ENCODE results near the gene MSI2. TPM values are rescaled to one million over a fixed set of nuclear protein-coding genes. Genes with fewer than 3 reads are reported as not detected.

Gene MSI2
- total RNA-seq, 4 donors from 2014 or later, result 19.7 to 35.8 (median 22.4) TPM

DNA sequence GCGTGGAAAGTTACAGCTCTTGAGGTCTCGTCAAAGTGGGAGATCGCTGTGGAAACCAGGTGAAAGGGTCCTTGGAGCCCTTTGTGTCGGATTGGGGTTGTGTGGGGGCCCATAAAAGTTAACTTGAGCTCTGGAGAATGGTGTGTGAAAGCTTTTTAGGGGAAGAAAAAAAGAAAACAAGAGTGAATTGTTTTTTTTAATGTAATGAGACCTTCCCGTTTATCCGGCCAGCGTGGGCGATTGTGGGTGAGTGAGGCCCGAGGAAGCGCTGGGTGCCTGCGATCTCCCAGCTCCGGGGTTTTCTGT, 150.6 kb downstream of the MSI2 start:
- Histone ChIP-seq H3K4me3 (no peak overlapping the region), H3K36me3 (no peaks in the 10 kb centered on the region), H3K27me3 (no peaks in the 10 kb centered on the region), H3K4me1 (no peaks in the 10 kb centered on the region), H3K27ac (peak overlapping the region; percentile 50), H3K9me3 (no peaks in the 10 kb centered on the region)
- no peak for TF ChIP-seq POLR2A (IDR thresholded peaks at IDR 0.05)
- no peak for TF ChIP-seq POLR2AphosphoS5 (IDR thresholded peaks at IDR 0.05)
- TF ChIP-seq, protein P1, sequence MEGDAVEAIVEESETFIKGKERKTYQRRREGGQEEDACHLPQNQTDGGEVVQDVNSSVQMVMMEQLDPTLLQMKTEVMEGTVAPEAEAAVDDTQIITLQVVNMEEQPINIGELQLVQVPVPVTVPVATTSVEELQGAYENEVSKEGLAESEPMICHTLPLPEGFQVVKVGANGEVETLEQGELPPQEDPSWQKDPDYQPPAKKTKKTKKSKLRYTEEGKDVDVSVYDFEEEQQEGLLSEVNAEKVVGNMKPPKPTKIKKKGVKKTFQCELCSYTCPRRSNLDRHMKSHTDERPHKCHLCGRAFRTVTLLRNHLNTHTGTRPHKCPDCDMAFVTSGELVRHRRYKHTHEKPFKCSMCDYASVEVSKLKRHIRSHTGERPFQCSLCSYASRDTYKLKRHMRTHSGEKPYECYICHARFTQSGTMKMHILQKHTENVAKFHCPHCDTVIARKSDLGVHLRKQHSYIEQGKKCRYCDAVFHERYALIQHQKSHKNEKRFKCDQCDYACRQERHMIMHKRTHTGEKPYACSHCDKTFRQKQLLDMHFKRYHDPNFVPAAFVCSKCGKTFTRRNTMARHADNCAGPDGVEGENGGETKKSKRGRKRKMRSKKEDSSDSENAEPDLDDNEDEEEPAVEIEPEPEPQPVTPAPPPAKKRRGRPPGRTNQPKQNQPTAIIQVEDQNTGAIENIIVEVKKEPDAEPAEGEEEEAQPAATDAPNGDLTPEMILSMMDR (IDR thresholded peaks at IDR 0.05), result no peak
- no peak for DNase-seq (ENCODE audit: low spot score in 2 of 2)
- WGBS, result 87% methylated on average over 12 of the region's 12 CpGs

DNA sequence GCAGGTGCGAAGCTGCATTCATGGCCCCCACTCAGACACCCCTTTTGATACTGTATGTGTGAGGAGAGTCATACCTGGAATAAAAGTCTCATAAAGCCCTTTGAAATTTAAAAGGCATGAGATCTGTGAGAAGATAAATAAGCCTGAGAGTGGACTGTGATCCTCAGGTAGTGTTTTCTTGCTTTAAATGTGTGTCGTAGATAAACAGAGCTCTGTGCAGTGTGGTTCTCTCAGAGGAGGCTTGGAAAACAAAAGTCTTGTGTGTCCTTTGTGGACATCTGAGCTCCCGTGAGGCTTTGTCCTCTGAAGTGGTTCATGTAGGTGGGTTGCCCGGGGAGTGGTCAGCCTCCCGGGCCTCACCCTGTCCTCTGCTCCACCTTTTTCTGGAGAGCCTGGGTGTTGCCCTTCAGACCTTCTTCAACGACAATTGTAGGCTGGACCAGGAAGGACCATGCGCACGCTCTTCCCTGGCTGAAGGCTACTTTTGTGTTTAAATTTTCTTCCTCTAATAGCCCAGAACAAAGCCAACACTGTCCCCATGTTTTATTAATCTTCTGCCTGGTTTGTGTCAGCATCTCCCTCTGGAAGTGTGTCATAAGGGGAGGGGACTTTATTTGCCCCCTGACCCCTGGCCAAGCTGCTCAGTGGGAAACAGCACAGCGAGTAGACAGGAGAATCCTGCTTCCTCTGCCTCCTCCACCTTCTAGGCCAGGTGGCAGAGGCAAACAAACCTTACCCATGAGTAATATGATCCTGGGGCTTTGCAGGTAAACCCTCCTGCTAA, 151.2 kb downstream of the MSI2 start:
- Histone ChIP-seq H3K4me1 (no peaks in the 10 kb centered on the region), H3K27ac (peak overlapping the region; percentile 50), H3K27me3 (no peaks in the 10 kb centered on the region), H3K4me3 (no peak overlapping the region), H3K9me3 (no peaks in the 10 kb centered on the region), H3K36me3 (no peaks in the 10 kb centered on the region)
- TF ChIP-seq POLR2AphosphoS5 (IDR thresholded peaks at IDR 0.05) (no peak), EP300 (IDR thresholded peaks at IDR 0.05) (no peak), POLR2A (IDR thresholded peaks at IDR 0.05) (no peak)
- TF ChIP-seq, protein P1 (IDR thresholded peaks at IDR 0.05), result no peak
- WGBS, result 87% methylated on average over 9 of the region's 9 CpGs
- DNase-seq (ENCODE audit: low spot score in 2 of 2), result no peak

DNA sequence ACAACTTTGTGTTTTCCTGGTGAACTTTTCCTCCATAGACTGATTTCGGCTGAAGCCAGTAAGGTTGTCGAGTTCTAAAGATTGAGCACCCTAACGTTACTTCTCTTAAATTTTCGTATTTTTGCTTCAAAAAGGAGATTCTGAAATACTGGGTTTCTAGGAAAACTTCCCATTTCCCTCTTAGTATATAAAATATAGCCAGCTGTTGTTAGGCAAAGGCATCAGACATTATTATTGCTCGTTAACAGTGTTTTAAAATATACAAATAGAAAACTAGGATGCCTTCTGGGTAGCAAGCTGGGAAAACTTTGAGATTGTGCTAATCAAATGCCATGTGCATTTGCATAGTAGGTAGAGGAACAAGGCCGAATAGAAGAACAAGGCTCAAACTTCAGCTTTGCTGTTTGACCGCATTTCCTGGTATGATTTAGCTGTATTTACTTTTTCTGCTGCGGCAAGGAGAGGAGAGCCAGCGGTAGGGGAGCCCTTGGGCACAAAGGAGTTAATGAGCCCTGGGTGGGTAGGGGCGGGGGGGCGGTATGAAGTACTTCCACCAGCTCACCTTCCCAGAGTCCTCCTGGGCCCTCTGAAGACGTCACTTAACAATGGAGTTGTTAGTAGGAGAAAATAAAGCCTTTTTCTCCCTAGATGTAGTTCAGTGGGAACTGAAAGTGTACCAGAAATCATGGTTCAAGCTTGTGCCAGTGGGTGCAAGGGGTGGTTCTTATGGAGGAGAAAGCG, 151.9 kb downstream of the MSI2 start:
- H3K27me3 ChIP-seq, result no peaks in the 10 kb centered on the region
- H3K4me1 ChIP-seq, result no peaks in the 10 kb centered on the region
- WGBS, result 89% methylated on average over 13 of the region's 13 CpGs
- H3K36me3 ChIP-seq, result no peaks in the 10 kb centered on the region
- H3K9me3 ChIP-seq, result no peaks in the 10 kb centered on the region
- TF ChIP-seq POLR2AphosphoS5 (IDR thresholded peaks at IDR 0.05), result no peak
- no peak for TF ChIP-seq POLR2A (IDR thresholded peaks at IDR 0.05)
- no peak for TF ChIP-seq EP300 (IDR thresholded peaks at IDR 0.05)
- TF ChIP-seq, protein P1 (IDR thresholded peaks at IDR 0.05), result no peak
- DNase-seq (ENCODE audit: low spot score in 2 of 2), result no peak
- no peak overlapping the region for H3K27ac ChIP-seq
- no peak overlapping the region for H3K4me3 ChIP-seq

DNA sequence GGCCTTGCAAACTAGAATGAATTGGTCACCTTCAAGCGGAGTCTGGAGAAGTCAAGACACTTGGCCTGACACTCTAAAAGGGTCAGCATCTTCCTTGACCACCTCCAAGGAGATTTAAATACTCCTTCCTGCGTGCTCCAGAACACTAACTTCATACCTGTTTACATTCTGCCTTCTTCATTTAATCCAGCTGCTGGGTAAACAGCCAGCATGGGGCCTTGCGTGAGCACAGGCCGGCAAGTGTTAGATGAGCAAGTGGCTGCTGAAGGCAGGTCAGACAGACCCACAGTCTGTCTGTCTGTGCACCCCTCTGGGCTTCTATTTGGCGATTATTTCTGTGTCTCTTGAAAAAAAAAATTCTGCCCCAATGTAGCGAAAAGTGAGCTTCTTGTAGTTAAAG, 153.8 kb downstream of the MSI2 start:
- 78% methylated on average over 6 of the region's 6 CpGs for WGBS

More for the DNA sequence above, 153.8 kb downstream of the MSI2 start:
- H3K27me3 ChIP-seq, result no peaks in the 10 kb centered on the region
- no peaks in the 10 kb centered on the region for H3K9me3 ChIP-seq
- DNase-seq (ENCODE audit: low spot score in 2 of 2), result no peak
- no peak overlapping the region for H3K27ac ChIP-seq
- TF ChIP-seq EP300 (IDR thresholded peaks at IDR 0.05), result no peak
- TF ChIP-seq, protein P1 (IDR thresholded peaks at IDR 0.05), result no peak
- no peak for TF ChIP-seq POLR2AphosphoS5 (IDR thresholded peaks at IDR 0.05)
- TF ChIP-seq POLR2A (IDR thresholded peaks at IDR 0.05), result no peak
- no peaks in the 10 kb centered on the region for H3K36me3 ChIP-seq
- no peak overlapping the region for H3K4me3 ChIP-seq
- no peaks in the 10 kb centered on the region for H3K4me1 ChIP-seq

All from suprapubic skin (tissue), 4 donors.